HL-60 (cell line): Measurements from ENCODE around the gene GUCA1A.

ENCODE experiments used
- DNase-seq, 2 experiments: peaks; one replicate each; pipeline ENCODE4 v3.0.0-alpha.2; 2010 to 2020; ENCODE audit warnings: low read depth in 1 of 2, low spot score in 1 of 2
- H3K27ac ChIP-seq: fragments of 250-450 bp; sonication (Bioruptor Pico); replicated peaks from 2 replicates; pipeline ENCODE4 v1.5.1; 2020; ENCODE audit warnings: mild to moderate bottlenecking, moderate library complexity
- H3K27me3 ChIP-seq: fragments of 250-450 bp; sonication (Bioruptor Pico); 2 replicates; pipeline ENCODE4 v1.5.1; 2021; ENCODE audit warnings: mild to moderate bottlenecking, moderate library complexity; ENCODE audit not compliant: insufficient read depth, poor library complexity, severe bottlenecking
- H3K4me3 ChIP-seq: replicated peaks from 2 replicates; pipeline ENCODE4 v1.5.1; 2011; ENCODE audit warnings: mild to moderate bottlenecking, control low read depth, low read length; ENCODE audit not compliant: insufficient read depth
- GABPA ChIP-seq: IDR thresholded peaks from 2 replicates; pipeline ENCODE4 v1.6.1; 2012; ENCODE audit warnings: low read depth
- POLR2AphosphoS5 ChIP-seq: IDR thresholded peaks from 2 replicates; pipeline ENCODE4 v1.6.1; 2012; ENCODE audit warnings: low read depth
- SPI1 ChIP-seq: IDR thresholded peaks from 2 replicates; pipeline ENCODE4 v1.6.1; 2012; ENCODE audit warnings: low read depth, mild to moderate bottlenecking, borderline replicate concordance
- TF ChIP-seq, protein P1 (sequence below): IDR thresholded peaks from 2 replicates; pipeline ENCODE4 v1.6.1; 2012; ENCODE audit warnings: low read depth; ENCODE audit not compliant: insufficient replicate concordance
- TF ChIP-seq, protein P2 (sequence below): IDR thresholded peaks from one replicate; pipeline ENCODE4 v1.5.1; 2011; ENCODE audit warnings: low read length, control low read depth, inconsistent platforms; ENCODE audit not compliant: insufficient read depth

Gene GUCA1A

DNA sequence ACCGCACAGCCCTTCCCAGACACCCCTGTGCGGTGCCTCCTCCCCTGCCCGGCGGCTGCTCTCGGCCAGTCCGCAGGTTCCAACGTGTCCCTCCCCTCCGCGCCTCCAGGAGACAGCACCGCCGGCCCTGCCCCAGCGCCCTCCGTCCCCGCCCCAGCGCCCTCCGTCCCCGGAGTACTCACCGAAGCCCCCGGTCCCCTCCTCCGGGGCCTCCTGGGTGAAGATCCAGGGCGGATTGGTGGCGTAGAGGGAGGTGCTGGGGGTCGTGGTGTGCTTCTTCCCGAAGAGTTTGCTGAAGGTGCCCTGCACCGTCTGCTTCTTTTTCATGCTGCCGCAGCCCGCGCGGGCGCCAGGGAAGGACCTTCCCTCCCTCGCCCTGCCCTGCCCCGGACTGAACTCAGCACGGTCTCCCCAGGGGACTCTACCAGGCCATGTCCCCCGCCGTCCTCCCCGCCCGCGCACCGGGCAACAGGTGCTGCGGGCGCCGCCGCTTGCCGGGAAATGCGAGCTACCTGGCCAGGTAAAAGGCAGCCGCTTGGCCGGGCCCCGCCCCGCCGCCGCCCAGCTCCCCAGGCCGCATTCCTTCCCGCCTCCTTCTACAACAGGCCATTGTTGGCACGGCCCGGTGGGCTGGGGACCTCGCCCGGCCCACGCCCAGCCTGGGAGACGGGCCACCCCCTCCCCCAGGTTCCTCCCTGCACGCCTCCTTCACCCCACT is 30.9 kb upstream of the GUCA1A start, which contains the start of gene C6orf132:
Gene C6orf132, minus strand, starts transcription at position 503 of the 718 bp plus-strand sequence. Its CDS starts 176 bp downstream, at position 327.
- H3K27ac ChIP-seq, result no peak within 1 kb of the TSS

DNA sequence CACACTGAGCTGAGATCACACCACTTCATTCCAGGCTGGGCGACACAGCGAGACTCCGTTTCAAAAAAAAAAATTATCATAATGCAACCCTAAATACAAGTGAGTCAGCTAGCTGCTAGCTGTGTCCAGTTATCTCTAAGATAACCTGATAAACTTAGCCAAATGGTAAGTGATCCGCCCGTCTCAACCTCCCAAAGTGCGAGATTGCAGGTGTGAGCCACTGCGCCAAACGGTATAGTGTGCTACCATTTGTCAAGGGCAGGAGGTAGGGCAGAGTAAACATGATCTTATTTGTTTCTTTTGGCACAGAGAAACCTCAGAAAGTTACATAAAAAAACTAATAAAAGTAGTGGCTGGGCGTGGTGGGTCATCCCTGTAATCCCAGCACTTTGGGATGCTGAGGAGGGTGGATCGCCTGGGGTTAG is 26.0 kb upstream of the GUCA1A start:
- Histone ChIP-seq H3K27ac (no peak overlapping the region), H3K27me3 (peaks cover 4% of the 10 kb centered on the region), H3K4me3 (no peak overlapping the region)
- TF ChIP-seq, protein P1, sequence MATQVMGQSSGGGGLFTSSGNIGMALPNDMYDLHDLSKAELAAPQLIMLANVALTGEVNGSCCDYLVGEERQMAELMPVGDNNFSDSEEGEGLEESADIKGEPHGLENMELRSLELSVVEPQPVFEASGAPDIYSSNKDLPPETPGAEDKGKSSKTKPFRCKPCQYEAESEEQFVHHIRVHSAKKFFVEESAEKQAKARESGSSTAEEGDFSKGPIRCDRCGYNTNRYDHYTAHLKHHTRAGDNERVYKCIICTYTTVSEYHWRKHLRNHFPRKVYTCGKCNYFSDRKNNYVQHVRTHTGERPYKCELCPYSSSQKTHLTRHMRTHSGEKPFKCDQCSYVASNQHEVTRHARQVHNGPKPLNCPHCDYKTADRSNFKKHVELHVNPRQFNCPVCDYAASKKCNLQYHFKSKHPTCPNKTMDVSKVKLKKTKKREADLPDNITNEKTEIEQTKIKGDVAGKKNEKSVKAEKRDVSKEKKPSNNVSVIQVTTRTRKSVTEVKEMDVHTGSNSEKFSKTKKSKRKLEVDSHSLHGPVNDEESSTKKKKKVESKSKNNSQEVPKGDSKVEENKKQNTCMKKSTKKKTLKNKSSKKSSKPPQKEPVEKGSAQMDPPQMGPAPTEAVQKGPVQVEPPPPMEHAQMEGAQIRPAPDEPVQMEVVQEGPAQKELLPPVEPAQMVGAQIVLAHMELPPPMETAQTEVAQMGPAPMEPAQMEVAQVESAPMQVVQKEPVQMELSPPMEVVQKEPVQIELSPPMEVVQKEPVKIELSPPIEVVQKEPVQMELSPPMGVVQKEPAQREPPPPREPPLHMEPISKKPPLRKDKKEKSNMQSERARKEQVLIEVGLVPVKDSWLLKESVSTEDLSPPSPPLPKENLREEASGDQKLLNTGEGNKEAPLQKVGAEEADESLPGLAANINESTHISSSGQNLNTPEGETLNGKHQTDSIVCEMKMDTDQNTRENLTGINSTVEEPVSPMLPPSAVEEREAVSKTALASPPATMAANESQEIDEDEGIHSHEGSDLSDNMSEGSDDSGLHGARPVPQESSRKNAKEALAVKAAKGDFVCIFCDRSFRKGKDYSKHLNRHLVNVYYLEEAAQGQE, result no peak
- TF ChIP-seq SPI1 (no peak), GABPA (no peak), POLR2AphosphoS5 (no peak)
- TF ChIP-seq, protein P2, sequence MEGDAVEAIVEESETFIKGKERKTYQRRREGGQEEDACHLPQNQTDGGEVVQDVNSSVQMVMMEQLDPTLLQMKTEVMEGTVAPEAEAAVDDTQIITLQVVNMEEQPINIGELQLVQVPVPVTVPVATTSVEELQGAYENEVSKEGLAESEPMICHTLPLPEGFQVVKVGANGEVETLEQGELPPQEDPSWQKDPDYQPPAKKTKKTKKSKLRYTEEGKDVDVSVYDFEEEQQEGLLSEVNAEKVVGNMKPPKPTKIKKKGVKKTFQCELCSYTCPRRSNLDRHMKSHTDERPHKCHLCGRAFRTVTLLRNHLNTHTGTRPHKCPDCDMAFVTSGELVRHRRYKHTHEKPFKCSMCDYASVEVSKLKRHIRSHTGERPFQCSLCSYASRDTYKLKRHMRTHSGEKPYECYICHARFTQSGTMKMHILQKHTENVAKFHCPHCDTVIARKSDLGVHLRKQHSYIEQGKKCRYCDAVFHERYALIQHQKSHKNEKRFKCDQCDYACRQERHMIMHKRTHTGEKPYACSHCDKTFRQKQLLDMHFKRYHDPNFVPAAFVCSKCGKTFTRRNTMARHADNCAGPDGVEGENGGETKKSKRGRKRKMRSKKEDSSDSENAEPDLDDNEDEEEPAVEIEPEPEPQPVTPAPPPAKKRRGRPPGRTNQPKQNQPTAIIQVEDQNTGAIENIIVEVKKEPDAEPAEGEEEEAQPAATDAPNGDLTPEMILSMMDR, result no peak
- no peak for DNase-seq

More for the DNA sequence above, 30.9 kb upstream of the GUCA1A start, which contains the start of gene C6orf132:
- DNase-seq, result peak in 1 of 2 experiments; percentile 17
- peak within 1 kb of the TSS; percentile 41 for H3K4me3 ChIP-seq
- H3K27me3 ChIP-seq, result peaks cover 6% of the 10 kb centered on the region
- no peak for TF ChIP-seq POLR2AphosphoS5
- TF ChIP-seq SPI1, result peak; percentile 67

DNA sequence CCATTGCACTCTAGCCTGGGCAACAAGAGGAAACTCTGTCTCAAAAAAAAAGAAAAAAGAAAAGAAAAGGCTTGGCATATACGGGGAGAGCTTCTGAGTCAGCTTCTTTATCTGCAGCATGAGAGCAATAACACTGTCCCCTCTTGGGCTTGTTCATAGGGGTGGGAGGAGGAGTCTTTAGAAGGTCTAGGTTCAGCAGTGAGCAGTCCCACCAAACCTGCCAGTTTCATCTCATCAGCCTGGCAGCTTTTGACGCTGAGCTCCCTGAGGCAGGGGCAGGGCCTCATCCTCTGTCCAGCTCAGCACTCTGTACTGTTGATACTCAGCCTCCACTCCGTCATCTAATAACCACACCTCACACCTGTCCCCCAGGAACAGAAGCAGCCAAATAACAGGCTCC is 25.1 kb upstream of the GUCA1A start:
- H3K27ac ChIP-seq, result no peak overlapping the region
- DNase-seq, result no peak
- H3K27me3 ChIP-seq, result no peaks in the 10 kb centered on the region
- no peak overlapping the region for H3K4me3 ChIP-seq
- TF ChIP-seq, protein P1, result no peak
- TF ChIP-seq, protein P2, result no peak

DNA sequence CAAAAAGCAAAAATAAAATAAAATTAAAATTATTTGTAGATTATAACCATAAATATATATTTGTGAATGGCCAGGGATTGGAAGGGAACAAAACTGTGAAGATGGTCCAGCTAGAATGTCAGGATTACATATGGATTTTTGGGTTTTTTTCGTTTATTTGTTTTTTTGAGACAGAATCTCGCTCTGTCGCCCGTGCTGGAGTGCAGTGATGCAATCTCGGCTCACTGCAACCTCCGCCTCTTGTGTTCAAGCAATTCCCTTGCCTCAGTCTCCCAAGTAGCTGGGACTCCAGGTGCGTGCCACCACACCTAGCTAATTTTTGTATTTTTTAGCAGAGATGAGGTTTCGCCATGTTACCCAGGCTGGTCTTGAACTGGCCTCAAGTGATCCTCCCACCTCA is 22.9 kb upstream of the GUCA1A start:
- Histone ChIP-seq H3K27me3 (no peaks in the 10 kb centered on the region), H3K27ac (no peak overlapping the region), H3K4me3 (no peak overlapping the region)
- TF ChIP-seq, protein P2, result no peak
- TF ChIP-seq POLR2AphosphoS5, result no peak
- no peak for TF ChIP-seq SPI1
- TF ChIP-seq, protein P1, result no peak
- no peak for TF ChIP-seq GABPA
- no peak for DNase-seq
